Ovary (tissue), 9 donors: ENCODE data around the gene IRF4. TPM values are rescaled to one million over a fixed set of nuclear protein-coding genes. Genes with fewer than 3 reads are reported as not detected.

Experiments used
- DNase-seq, 5 donors: peaks; one replicate each; pipeline ENCODE4 v3.0.0-alpha.2; 2019 to 2020
- H3K27ac ChIP-seq, 2 donors: fragments of 200-600 bp; one replicate each; pipeline versions ENCODE4 v1.5.1 to v1.8.0; 2019 to 2022
- H3K27me3 ChIP-seq: fragments of 200-600 bp; one replicate; pipeline ENCODE4 v1.8.0; 2022
- H3K36me3 ChIP-seq: fragments of 200-600 bp; sonication (generic); one replicate; pipeline ENCODE4 v1.5.1; 2019
- H3K4me1 ChIP-seq: one replicate; pipeline ENCODE4 v1.8.1; 2013; ENCODE audit warnings: mild to moderate bottlenecking, moderate library complexity; ENCODE audit not compliant: insufficient read depth
- H3K4me3 ChIP-seq: fragments of 200-600 bp; sonication (generic); one replicate; pipeline ENCODE4 v1.5.1; 2017
- H3K9me3 ChIP-seq, 2 donors: fragments of 200-600 bp in 1 of 2; sonication (generic) in 1 of 2; one replicate each; pipeline versions ENCODE4 v1.5.1 to v1.8.1; 2013 to 2019; ENCODE audit warnings: mild to moderate bottlenecking in 1 of 2, moderate library complexity in 1 of 2
- EP300 ChIP-seq: sonication (generic); formaldehyde crosslinking; IDR thresholded peaks from one replicate; pipeline ENCODE4 v1.6.1; 2017; ENCODE audit warnings: antibody characterized with exemption
- POLR2A ChIP-seq: fragments of 450-650 bp; IDR thresholded peaks from one replicate; pipeline ENCODE4 v1.6.1; 2017; ENCODE audit warnings: antibody characterized with exemption, mild to moderate bottlenecking, moderate library complexity
- WGBS, 3 donors: extraction: QIAGEN DNeasy Blood & Tissue Kit in 1 of 3; methylation state at CpG; one replicate each; pipeline versions ENCODE4 v1.1.5 to v1.1.7; 2013 to 2017; 5-methylcytosine and 5-hydroxymethylcytosine counted together
- intact Hi-C, 4 donors: fragments of 100-400 bp; cut with DNase I; formaldehyde crosslinking; loops; one replicate each; pipeline versions ENCODE4 v1.11.0 to v1.15.1; 2022 to 2023
- polyA plus RNA-seq, 2 donors: library from polyadenylated mRNA; stranded (reverse); fragments of 200-250 nt in 1 of 2; fragments of 350-450 nt in 1 of 2; fragmentation: Illumina TruSeq in 1 of 2; extraction: RNeasy Lipid Tissue Mini Kit (QIAGEN cat#74804) in 1 of 2; gene quantifications; one replicate each; pipeline ENCODE4 v1.2.3, GENCODE V29; 2013 to 2014
- total RNA-seq, 7 donors: library from RNA; depleted of rRNA in 2 of 7; stranded (reverse); fragments of >200 nt in 2 of 7; fragmentation: NEBNext Ultra II Directional in 3 of 7; extraction: Animal tissue kit (Norgen Biotek cat#: 25700) in 3 of 7; gene quantifications; one replicate each; pipeline versions ENCODE4 v1.1.0 to v1.2.4, GENCODE V29; 2016 to 2023
- TF ChIP-seq, protein P1 (sequence below), 3 donors: fragments of 450-650 bp in 2 of 3; fragments of 200-600 bp in 1 of 3; IDR thresholded peaks; one replicate each; pipeline versions ENCODE4 v1.5.1 to v1.8.0; 2016 to 2022; ENCODE audit warnings: antibody characterized with exemption in 3 of 3, mild to moderate bottlenecking in 1 of 3
- donor health status: DM: no; HTN: no; CAD: no; lungs with moderate emphysema.
- donor health status: DM: no; HTN: no; CAD: no.
- donor health status: Bipolar disorder and iron deficiency.
- donor health status: DM: yes; HTN: yes; CAD: no.
- donor health status: DM: no; HTN: no; CAD: no.
- donor health status: DM: yes; HTN: yes; CAD: no.

IRF4 gene
- total and polyA plus RNA-seq, 9 donors, result 0.12 to 20.7 (median 1.0) TPM

DNA sequence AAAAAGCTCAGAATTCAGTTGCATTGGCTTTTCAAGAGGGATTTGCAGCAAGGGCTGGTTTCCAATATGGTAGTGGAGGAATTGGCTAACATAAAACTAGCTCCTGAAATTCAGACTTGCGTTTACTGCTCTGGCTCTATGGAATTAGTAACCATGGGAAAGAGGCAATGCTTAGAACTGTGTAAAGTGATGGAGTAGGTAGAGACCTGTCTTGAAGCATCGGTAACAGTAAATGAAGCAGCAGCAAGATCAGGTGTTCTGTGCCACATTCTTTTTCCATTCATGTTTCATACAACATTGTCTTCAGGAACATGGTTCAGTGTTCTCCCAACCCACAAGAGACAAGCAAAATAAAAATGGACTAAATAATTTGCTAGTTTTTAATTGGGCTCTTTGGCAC lies 6.5 kb downstream of the IRF4 start:
- DNase-seq, result no peak
- no peaks in the 10 kb centered on the region for H3K4me1 ChIP-seq
- 87 to 97% (median 89%) methylated on average over 2 of the region's 2 CpGs for WGBS, 3 donors
- no peak for TF ChIP-seq POLR2A
- TF ChIP-seq, protein P1, sequence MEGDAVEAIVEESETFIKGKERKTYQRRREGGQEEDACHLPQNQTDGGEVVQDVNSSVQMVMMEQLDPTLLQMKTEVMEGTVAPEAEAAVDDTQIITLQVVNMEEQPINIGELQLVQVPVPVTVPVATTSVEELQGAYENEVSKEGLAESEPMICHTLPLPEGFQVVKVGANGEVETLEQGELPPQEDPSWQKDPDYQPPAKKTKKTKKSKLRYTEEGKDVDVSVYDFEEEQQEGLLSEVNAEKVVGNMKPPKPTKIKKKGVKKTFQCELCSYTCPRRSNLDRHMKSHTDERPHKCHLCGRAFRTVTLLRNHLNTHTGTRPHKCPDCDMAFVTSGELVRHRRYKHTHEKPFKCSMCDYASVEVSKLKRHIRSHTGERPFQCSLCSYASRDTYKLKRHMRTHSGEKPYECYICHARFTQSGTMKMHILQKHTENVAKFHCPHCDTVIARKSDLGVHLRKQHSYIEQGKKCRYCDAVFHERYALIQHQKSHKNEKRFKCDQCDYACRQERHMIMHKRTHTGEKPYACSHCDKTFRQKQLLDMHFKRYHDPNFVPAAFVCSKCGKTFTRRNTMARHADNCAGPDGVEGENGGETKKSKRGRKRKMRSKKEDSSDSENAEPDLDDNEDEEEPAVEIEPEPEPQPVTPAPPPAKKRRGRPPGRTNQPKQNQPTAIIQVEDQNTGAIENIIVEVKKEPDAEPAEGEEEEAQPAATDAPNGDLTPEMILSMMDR (IDR thresholded peaks at IDR 0.05), result no peak
- no peaks in the 10 kb centered on the region for H3K27me3 ChIP-seq
- no peaks in the 10 kb centered on the region for H3K36me3 ChIP-seq
- no peak overlapping the region for H3K4me3 ChIP-seq
- H3K9me3 ChIP-seq, result no peaks in the 10 kb centered on the region
- no peak overlapping the region for H3K27ac ChIP-seq
- intact Hi-C loops, result no loop called here

- TF ChIP-seq, protein P1 (IDR thresholded peaks at IDR 0.05), result no peak
- TF ChIP-seq POLR2A (no peak), EP300 (no peak)
- Histone ChIP-seq H3K36me3 (no peaks in the 10 kb centered on the region), H3K4me1 (no peaks in the 10 kb centered on the region), H3K9me3 (no peaks in the 10 kb centered on the region), H3K4me3 (no peak overlapping the region), H3K27me3 (no peaks in the 10 kb centered on the region), H3K27ac (no peak overlapping the region)
- 83 to 89% (median 88%) methylated on average over 13 of the region's 13 CpGs for WGBS, 3 donors
- no peak for DNase-seq
- intact Hi-C loops, result no loop called here
Observed at GRCh38 chr6:398558-399078, 7.1 kb downstream of the IRF4 start.

- no peak for DNase-seq
- TF ChIP-seq POLR2A, result no peak
- TF ChIP-seq EP300, result no peak
- TF ChIP-seq, protein P1 (IDR thresholded peaks at IDR 0.05), result no peak
- intact Hi-C loops, result no loop called here
- no peak overlapping the region for H3K4me3 ChIP-seq
- H3K4me1 ChIP-seq, result no peaks in the 10 kb centered on the region
- H3K27me3 ChIP-seq, result no peaks in the 10 kb centered on the region
- 62 to 73% (median 63%) methylated on average over 11 of the region's 11 CpGs for WGBS, 3 donors
- H3K36me3 ChIP-seq, result no peaks in the 10 kb centered on the region
- no peak overlapping the region for H3K27ac ChIP-seq
- H3K9me3 ChIP-seq, result no peaks in the 10 kb centered on the region
Observed at GRCh38 chr6:399785-400534, 8.4 kb downstream of the IRF4 start.

DNA sequence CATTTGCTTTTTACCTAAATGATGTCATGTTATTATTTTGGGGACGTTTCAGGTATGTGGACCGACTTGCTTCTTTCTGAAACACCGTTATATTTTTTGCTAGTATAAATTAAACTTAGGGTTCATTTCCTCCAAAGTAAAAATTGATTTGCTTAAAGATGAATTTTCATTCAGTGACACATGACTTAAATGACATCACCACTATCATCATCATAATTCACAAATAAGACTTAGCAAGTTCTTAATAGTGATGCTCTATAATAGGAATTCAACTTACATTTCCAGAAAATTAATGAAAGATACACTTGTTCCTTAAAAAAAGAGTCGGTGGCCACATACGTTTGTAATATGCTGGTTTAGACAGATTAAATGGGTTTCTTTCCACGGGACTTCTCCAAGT lies 9.3 kb downstream of the IRF4 start:
- intact Hi-C loops, result no loop called here
- H3K27ac ChIP-seq, result no peak overlapping the region

More for the DNA sequence above, 9.3 kb downstream of the IRF4 start:
- WGBS, 3 donors, result 83 to 88% (median 85%) methylated on average over 6 of the region's 6 CpGs
- no peaks in the 10 kb centered on the region for H3K27me3 ChIP-seq
- no peaks in the 10 kb centered on the region for H3K36me3 ChIP-seq
- H3K9me3 ChIP-seq, result no peaks in the 10 kb centered on the region
- H3K4me3 ChIP-seq, result no peak overlapping the region
- DNase-seq, result no peak
- no peaks in the 10 kb centered on the region for H3K4me1 ChIP-seq
- TF ChIP-seq POLR2A (no peak), EP300 (no peak)
- TF ChIP-seq, protein P1 (IDR thresholded peaks at IDR 0.05), result no peak
